Endothelial cell (in vitro differentiated cells): ENCODE results near the gene ZNF408. TPM values are rescaled to one million over a fixed set of nuclear protein-coding genes. Genes with fewer than 3 reads are reported as not detected.

ENCODE experiments used
- DNase-seq: peaks from one replicate; pipeline ENCODE4 v3.0.0; 2021; ENCODE audit warnings: low spot score
- H3K27ac Mint-ChIP-seq: one replicate; pipeline ENCODE4 v1.8.0; 2021; ENCODE audit warnings: mixed read lengths, inconsistent platforms; ENCODE audit not compliant: unreplicated experiment
- H3K27me3 Mint-ChIP-seq: one replicate; pipeline ENCODE4 v1.8.0; 2021; ENCODE audit warnings: mild to moderate bottlenecking, moderate library complexity, mixed read lengths, inconsistent platforms; ENCODE audit not compliant: unreplicated experiment
- H3K36me3 Mint-ChIP-seq: one replicate; pipeline ENCODE4 v1.8.0; 2021; ENCODE audit warnings: mild to moderate bottlenecking, low read depth, mixed read lengths, inconsistent platforms; ENCODE audit not compliant: unreplicated experiment
- H3K4me1 Mint-ChIP-seq: one replicate; pipeline ENCODE4 v1.8.0; 2021; ENCODE audit warnings: mild to moderate bottlenecking, mixed read lengths, inconsistent platforms; ENCODE audit not compliant: unreplicated experiment
- H3K4me3 Mint-ChIP-seq: one replicate; pipeline ENCODE4 v1.8.0; 2021; ENCODE audit warnings: mild to moderate bottlenecking, mixed read lengths, inconsistent platforms; ENCODE audit not compliant: unreplicated experiment
- H3K9me3 Mint-ChIP-seq: one replicate; pipeline ENCODE4 v1.8.0; 2021; ENCODE audit warnings: mixed read lengths, inconsistent platforms; ENCODE audit not compliant: unreplicated experiment
- total RNA-seq: library from RNA; stranded (reverse); fragmentation: NEBNext Ultra II Directional; extraction: Animal tissue kit (Norgen Biotek cat#: 25700); gene quantifications from one replicate; pipeline ENCODE4 v1.2.1, GENCODE V29; 2021; ENCODE audit not compliant: unreplicated experiment
- TF ChIP-seq, protein P1 (sequence below): fragments of 200-600 bp; sonication (generic); IDR thresholded peaks from one replicate; pipeline ENCODE4 v1.5.0; 2021; ENCODE audit warnings: antibody characterized with exemption; ENCODE audit not compliant: unreplicated experiment

Gene ZNF408
- total RNA-seq, 1 donor from 2014 or later: 23.2 TPM

- Mint-ChIP-seq H3K27ac (peak overlapping the region; percentile 64), H3K4me3 (no peak overlapping the region), H3K4me1 (peaks cover 37% of the 10 kb centered on the region)
These were observed 28.9 kb upstream of the ZNF408 start for GRCh38 chr11:46671958-46672315.

DNA sequence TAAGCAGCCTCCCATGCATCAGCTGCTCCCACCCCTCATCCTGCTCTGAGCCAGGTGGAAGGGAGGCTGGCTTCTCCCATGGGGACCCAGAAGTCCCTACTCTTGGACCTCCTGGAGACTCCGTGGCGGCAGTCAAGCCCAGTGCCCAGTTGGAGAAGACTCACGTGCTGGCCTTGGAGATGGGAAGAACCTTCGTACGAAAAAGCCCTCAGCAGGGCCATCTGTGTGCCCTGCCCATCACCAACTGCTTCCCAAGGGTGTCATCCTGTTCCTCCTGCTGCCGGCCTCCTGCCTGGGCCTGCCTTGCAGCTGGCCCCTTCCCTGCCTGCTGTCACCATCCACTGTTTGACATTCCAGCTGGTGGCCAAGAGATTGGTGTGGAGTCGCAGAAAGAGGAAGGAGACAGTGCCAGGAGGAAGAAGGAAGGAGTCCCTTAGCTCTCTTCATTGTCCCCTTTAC lies 28.4 kb upstream of the ZNF408 start:
- peaks cover 18% of the 10 kb centered on the region for H3K27me3 Mint-ChIP-seq

More at GRCh38 chr11:46671958-46672315, 28.9 kb upstream of the ZNF408 start:
- peaks cover 35% of the 10 kb centered on the region for H3K36me3 Mint-ChIP-seq
- TF ChIP-seq, protein P1, sequence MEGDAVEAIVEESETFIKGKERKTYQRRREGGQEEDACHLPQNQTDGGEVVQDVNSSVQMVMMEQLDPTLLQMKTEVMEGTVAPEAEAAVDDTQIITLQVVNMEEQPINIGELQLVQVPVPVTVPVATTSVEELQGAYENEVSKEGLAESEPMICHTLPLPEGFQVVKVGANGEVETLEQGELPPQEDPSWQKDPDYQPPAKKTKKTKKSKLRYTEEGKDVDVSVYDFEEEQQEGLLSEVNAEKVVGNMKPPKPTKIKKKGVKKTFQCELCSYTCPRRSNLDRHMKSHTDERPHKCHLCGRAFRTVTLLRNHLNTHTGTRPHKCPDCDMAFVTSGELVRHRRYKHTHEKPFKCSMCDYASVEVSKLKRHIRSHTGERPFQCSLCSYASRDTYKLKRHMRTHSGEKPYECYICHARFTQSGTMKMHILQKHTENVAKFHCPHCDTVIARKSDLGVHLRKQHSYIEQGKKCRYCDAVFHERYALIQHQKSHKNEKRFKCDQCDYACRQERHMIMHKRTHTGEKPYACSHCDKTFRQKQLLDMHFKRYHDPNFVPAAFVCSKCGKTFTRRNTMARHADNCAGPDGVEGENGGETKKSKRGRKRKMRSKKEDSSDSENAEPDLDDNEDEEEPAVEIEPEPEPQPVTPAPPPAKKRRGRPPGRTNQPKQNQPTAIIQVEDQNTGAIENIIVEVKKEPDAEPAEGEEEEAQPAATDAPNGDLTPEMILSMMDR: no peak
- no peaks in the 10 kb centered on the region for H3K9me3 Mint-ChIP-seq
- H3K27me3 Mint-ChIP-seq: peaks cover 14% of the 10 kb centered on the region
- DNase-seq: no peak

GRCh38 chr11:46673713-46674462 lies 26.9 kb upstream of the ZNF408 start:
- Mint-ChIP-seq H3K27ac (peak overlapping the region; percentile 80), H3K9me3 (no peaks in the 10 kb centered on the region)

More for the DNA sequence above, 28.4 kb upstream of the ZNF408 start:
- Mint-ChIP-seq H3K36me3 (peaks cover 39% of the 10 kb centered on the region), H3K4me1 (peaks cover 42% of the 10 kb centered on the region), H3K27ac (no peak overlapping the region), H3K9me3 (no peaks in the 10 kb centered on the region), H3K4me3 (peak overlapping the region; percentile 73)
- TF ChIP-seq, protein P1: no peak
- DNase-seq: no peak

DNA sequence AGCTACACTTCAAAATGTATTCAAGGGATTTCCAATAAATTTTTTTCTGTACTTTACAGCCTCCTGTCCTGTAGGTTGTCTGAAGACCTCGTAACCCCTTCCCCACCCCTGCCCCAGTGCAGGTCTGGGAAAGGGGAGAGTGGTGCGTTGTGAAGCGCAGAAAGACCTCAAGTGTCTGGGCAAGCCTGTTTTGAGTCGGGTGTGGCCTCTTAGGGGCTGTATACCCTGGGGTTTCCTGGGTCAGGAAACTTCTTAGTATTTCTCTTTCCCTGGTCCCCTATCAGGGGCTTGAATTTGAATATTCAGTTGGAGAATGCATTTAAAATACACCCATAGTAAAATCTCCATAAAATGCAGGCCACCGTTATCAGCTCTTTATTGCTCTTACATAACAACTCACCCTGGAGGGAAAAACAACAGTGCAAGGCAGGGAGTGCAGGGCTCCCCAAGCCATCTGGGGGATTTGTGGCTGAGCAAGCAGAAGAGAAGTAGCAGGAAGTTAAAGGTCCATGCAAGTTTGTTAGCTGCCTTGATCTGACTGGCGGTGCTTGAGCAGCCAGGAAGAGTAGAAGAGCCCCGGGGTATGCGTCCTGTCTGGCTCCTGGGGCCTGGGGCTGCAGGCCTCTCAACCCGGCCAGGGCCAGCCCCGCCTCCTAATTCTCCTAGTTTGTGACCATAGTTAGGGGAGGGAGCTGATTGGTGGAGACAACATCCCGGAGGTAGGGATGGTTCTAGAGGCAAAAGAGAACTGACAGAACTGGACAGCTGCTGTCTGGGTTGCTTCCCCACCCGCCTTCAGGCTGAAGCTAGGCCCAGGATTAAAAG lies 26.2 kb upstream of the ZNF408 start:
- H3K36me3 Mint-ChIP-seq: peaks cover 38% of the 10 kb centered on the region
- H3K4me3 Mint-ChIP-seq: no peak overlapping the region
- H3K9me3 Mint-ChIP-seq: no peaks in the 10 kb centered on the region
- TF ChIP-seq, protein P1: no peak
- H3K27me3 Mint-ChIP-seq: peaks cover 18% of the 10 kb centered on the region
- DNase-seq: peak; percentile 64
- peaks cover 41% of the 10 kb centered on the region for H3K4me1 Mint-ChIP-seq
- H3K27ac Mint-ChIP-seq: peak overlapping the region; percentile 80

More at GRCh38 chr11:46673713-46674462, 26.9 kb upstream of the ZNF408 start:
- Mint-ChIP-seq H3K4me3 (no peak overlapping the region), H3K4me1 (peaks cover 46% of the 10 kb centered on the region), H3K27me3 (peaks cover 18% of the 10 kb centered on the region), H3K36me3 (peaks cover 44% of the 10 kb centered on the region)
- DNase-seq: no peak
- TF ChIP-seq, protein P1: no peak
